ENCODE measurements around the gene MX2. TPM values are rescaled to one million over a fixed set of nuclear protein-coding genes. Genes with fewer than 3 reads are reported as not detected.
A peak's percentile ranks its signal among the peaks of the same experiment; 100 is the strongest.

The MX2 gene
- total RNA-seq, 2 donors from 2014 or later, result 2.3 to 12.2 TPM

DNA sequence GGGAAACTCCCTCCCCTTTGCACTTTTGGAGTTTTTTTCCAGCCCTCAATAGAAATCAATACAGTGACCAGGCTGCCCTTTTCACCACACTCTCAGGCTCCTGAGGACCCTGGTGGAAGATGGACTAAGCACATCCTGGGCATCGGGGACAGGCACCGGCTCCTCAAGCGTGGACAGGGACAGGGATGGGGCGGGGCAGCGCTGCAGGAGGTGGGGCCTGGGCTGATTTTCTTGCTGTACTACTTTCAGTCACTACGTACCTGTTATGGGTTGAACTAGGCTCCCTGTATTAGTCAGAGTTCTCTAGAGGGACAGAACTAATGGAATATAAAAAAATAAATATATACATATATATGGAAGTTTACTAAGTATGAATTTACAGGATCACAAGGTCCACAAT is 2.5 kb downstream of the MX2 start:
- H3K4me3 ChIP-seq, result no peak overlapping the region
- H3K36me3 ChIP-seq (replicated peaks in 1 of 2; ENCODE audit: insufficient read depth in 1 of 2, low read depth in 2 of 2), result no peaks in the 10 kb centered on the region
- DNase-seq (peak in 1 of 4 donors; percentile 7), ATAC-seq (no peak)
- intact Hi-C loops (cut with DNase I), result loop anchor here (10.0 kb wide), 1 partner anchor 70 kb away; no protein-coding TSS in a partner anchor
- 90 to 100% methylated on average over 2 to 6 of the region's 6 CpGs for WGBS, 2 donors
- no peak for TF ChIP-seq POLR2A (IDR thresholded peaks at IDR 0.05)
- TF ChIP-seq, protein P1, sequence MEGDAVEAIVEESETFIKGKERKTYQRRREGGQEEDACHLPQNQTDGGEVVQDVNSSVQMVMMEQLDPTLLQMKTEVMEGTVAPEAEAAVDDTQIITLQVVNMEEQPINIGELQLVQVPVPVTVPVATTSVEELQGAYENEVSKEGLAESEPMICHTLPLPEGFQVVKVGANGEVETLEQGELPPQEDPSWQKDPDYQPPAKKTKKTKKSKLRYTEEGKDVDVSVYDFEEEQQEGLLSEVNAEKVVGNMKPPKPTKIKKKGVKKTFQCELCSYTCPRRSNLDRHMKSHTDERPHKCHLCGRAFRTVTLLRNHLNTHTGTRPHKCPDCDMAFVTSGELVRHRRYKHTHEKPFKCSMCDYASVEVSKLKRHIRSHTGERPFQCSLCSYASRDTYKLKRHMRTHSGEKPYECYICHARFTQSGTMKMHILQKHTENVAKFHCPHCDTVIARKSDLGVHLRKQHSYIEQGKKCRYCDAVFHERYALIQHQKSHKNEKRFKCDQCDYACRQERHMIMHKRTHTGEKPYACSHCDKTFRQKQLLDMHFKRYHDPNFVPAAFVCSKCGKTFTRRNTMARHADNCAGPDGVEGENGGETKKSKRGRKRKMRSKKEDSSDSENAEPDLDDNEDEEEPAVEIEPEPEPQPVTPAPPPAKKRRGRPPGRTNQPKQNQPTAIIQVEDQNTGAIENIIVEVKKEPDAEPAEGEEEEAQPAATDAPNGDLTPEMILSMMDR (IDR thresholded peaks at IDR 0.05), result no peak
- H3K27ac ChIP-seq, result no peak overlapping the region
- H3K4me1 ChIP-seq, result peaks cover 29% of the 10 kb centered on the region
- no peaks in the 10 kb centered on the region for H3K9me3 ChIP-seq
- no peaks in the 10 kb centered on the region for H3K27me3 ChIP-seq

DNA sequence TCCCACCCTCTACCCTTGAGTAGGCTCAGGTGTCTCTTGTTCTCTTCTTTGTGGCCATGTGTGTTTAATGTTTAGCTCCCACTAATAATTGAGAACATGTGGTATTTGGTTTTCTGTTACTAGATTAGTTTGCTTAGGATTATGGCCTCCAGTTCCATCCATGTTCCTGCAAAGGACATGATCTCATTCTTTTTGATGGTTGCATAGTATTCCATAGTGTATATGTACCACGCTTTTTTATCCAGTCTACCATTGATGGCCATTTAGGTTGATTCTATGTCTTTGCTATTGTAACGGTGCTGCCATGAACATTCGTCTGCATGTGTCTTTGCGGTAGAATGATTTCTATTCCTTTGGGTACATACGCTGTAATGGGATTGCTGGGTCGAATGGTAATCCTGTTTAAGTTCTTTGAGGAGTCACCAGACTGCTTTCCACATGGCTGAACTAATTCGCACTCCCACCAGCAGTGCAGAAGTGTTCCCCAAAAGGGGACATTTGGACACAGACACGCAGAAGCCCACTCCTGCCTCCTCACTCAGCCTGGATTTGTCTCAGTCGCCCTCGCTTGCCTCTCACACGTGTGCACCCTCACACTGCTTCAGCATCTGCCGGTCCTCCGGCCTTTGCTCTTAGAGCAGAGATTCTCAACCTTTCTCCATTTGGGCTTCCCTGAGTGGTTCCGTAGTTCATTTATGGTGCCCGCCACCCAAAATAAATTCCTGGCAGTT is 3.7 kb downstream of the MX2 start:
- Histone ChIP-seq H3K4me1 (peaks cover 26% of the 10 kb centered on the region), H3K27me3 (no peaks in the 10 kb centered on the region), H3K9me3 (no peaks in the 10 kb centered on the region), H3K36me3 (replicated peaks in 1 of 2; ENCODE audit: insufficient read depth in 1 of 2, low read depth in 2 of 2) (no peaks in the 10 kb centered on the region), H3K4me3 (no peak overlapping the region), H3K27ac (no peak overlapping the region)
- no peak for TF ChIP-seq POLR2A (IDR thresholded peaks at IDR 0.05)
- TF ChIP-seq, protein P1 (IDR thresholded peaks at IDR 0.05), result no peak
- DNase-seq (peak in 1 of 4 donors; percentile 2), ATAC-seq (no peak)
- 96 to 97% methylated on average over 15 of the region's 15 CpGs for WGBS, 2 donors
- intact Hi-C loops (cut with DNase I), result loop anchor here (10.0 kb wide), 1 partner anchor 71 kb away; no protein-coding TSS in a partner anchor

- H3K4me3 ChIP-seq, result no peak overlapping the region
- H3K36me3 ChIP-seq (replicated peaks in 1 of 2; ENCODE audit: insufficient read depth in 1 of 2, low read depth in 2 of 2), result no peaks in the 10 kb centered on the region
- peaks cover 20% of the 10 kb centered on the region for H3K4me1 ChIP-seq
- peak; percentile 56 to 80 (median 68) for DNase-seq
- TF ChIP-seq POLR2A (IDR thresholded peaks at IDR 0.05), result no peak
- TF ChIP-seq, protein P1 (IDR thresholded peaks at IDR 0.05), result no peak
- 44 to 45% methylated on average over 12 of the region's 12 CpGs for WGBS, 2 donors
- H3K27ac ChIP-seq, result peak overlapping the region in 1 of 4 donors; percentile 3
- ATAC-seq, result peak; percentile 68
- intact Hi-C loops (cut with DNase I), result loop anchor here (10.0 kb wide), 1 partner anchor 72 kb away; no protein-coding TSS in a partner anchor
- no peaks in the 10 kb centered on the region for H3K27me3 ChIP-seq
- no peaks in the 10 kb centered on the region for H3K9me3 ChIP-seq
Observed at GRCh38 chr21:41366522-41367151, 4.8 kb downstream of the MX2 start.

GRCh38 chr21:41367301-41367944 is 5.6 kb downstream of the MX2 start:
- ATAC-seq, result no peak
- H3K36me3 ChIP-seq (replicated peaks in 1 of 2; ENCODE audit: insufficient read depth in 1 of 2, low read depth in 2 of 2), result no peaks in the 10 kb centered on the region
- peak overlapping the region in 1 of 4 donors; percentile 9 for H3K27ac ChIP-seq
- WGBS, 2 donors, result 66 to 72% methylated on average over 9 of the region's 9 CpGs
- H3K27me3 ChIP-seq, result no peaks in the 10 kb centered on the region
- no peak overlapping the region for H3K4me3 ChIP-seq
- H3K4me1 ChIP-seq, result peaks cover 18% of the 10 kb centered on the region
- peak in 1 of 4 donors; percentile 9 for DNase-seq
- intact Hi-C loops (cut with DNase I), result loop anchor here (10.0 kb wide), 1 partner anchor 73 kb away; no protein-coding TSS in a partner anchor
- H3K9me3 ChIP-seq, result no peaks in the 10 kb centered on the region
- no peak for TF ChIP-seq POLR2A (IDR thresholded peaks at IDR 0.05)

Data from body of pancreas (tissue), 4 donors.